HEK293 (cell line): ENCODE results near the gene PMCH.

ENCODE experiments used
- ZNF121 ChIP-seq: fragments of 450-650 bp; formaldehyde crosslinking; IDR thresholded peaks from 2 replicates; pipeline ENCODE4 v1.5.1; 2016; ENCODE audit warnings: missing biosample characterization, missing genetic modification characterization
- ZNF324 ChIP-seq: fragments of 450-650 bp; formaldehyde crosslinking; IDR thresholded peaks from 2 replicates; pipeline ENCODE4 v1.5.1; 2016; ENCODE audit warnings: missing biosample characterization, missing genetic modification characterization
- ZNF335 ChIP-seq: fragments of 450-650 bp; formaldehyde crosslinking; conservative IDR thresholded peaks from 2 replicates; pipeline ENCODE4 v1.5.1; 2016; ENCODE audit warnings: missing biosample characterization, missing genetic modification characterization
- ZNF558 ChIP-seq: fragments of 450-650 bp; formaldehyde crosslinking; IDR thresholded peaks from 2 replicates; pipeline ENCODE4 v1.5.1; 2016; ENCODE audit warnings: missing biosample characterization, missing genetic modification characterization
- ZNF76 ChIP-seq: fragments of 450-650 bp; formaldehyde crosslinking; IDR thresholded peaks from 2 replicates; pipeline ENCODE4; 2016; ENCODE audit warnings: low read depth, missing biosample characterization, missing genetic modification characterization, borderline replicate concordance
- ZNF776 ChIP-seq: fragments of 450-650 bp; formaldehyde crosslinking; IDR thresholded peaks from 2 replicates; pipeline ENCODE4 v1.5.0; 2017; ENCODE audit warnings: missing biosample characterization, missing genetic modification characterization, borderline replicate concordance
- ZNF785 ChIP-seq: fragments of 450-650 bp; formaldehyde crosslinking; IDR thresholded peaks from 2 replicates; pipeline ENCODE4 v1.5.1; 2016; ENCODE audit warnings: missing biosample characterization, missing genetic modification characterization
- ZNF830 ChIP-seq: fragments of 450-650 bp; IDR thresholded peaks from 2 replicates; pipeline ENCODE4 v1.5.0; 2018; ENCODE audit warnings: missing biosample characterization, missing genetic modification characterization, low read depth, mild to moderate bottlenecking, moderate library complexity
- TF ChIP-seq, protein P1 (sequence below): fragments of 450-650 bp; formaldehyde crosslinking; conservative IDR thresholded peaks from 2 replicates; pipeline ENCODE4 v1.5.1; 2016; ENCODE audit warnings: low read depth, missing biosample characterization, missing genetic modification characterization
- TF ChIP-seq, protein P2 (sequence below): fragments of 450-650 bp; formaldehyde crosslinking; IDR thresholded peaks from 2 replicates; pipeline ENCODE4 v1.5.1; 2016; ENCODE audit warnings: missing biosample characterization, missing genetic modification characterization
- TF ChIP-seq, protein P3 (sequence below): fragments of 450-650 bp; formaldehyde crosslinking; IDR thresholded peaks from 2 replicates; pipeline ENCODE4 v1.5.1; 2016; ENCODE audit warnings: missing biosample characterization, missing genetic modification characterization

DNA sequence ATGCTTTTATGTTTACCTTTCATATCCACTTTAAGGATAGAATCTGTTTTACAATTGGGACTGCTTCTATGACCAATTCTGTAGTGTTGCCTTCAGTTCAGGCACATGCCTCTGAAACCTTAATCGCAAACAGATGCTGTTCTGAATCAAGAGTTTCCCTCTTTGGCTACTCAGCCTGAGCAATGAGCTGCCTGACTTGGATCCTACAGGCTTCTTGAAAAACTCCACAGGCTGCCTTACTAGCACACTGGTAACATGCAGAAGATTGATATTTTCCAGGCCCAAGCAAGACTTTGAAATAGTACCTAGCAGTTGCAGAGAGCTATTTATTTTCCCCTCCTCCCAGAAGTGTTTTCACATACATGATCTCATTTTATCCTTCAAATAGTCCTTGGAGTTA is 34.8 kb upstream of the PMCH start:
- TF ChIP-seq, protein P1, sequence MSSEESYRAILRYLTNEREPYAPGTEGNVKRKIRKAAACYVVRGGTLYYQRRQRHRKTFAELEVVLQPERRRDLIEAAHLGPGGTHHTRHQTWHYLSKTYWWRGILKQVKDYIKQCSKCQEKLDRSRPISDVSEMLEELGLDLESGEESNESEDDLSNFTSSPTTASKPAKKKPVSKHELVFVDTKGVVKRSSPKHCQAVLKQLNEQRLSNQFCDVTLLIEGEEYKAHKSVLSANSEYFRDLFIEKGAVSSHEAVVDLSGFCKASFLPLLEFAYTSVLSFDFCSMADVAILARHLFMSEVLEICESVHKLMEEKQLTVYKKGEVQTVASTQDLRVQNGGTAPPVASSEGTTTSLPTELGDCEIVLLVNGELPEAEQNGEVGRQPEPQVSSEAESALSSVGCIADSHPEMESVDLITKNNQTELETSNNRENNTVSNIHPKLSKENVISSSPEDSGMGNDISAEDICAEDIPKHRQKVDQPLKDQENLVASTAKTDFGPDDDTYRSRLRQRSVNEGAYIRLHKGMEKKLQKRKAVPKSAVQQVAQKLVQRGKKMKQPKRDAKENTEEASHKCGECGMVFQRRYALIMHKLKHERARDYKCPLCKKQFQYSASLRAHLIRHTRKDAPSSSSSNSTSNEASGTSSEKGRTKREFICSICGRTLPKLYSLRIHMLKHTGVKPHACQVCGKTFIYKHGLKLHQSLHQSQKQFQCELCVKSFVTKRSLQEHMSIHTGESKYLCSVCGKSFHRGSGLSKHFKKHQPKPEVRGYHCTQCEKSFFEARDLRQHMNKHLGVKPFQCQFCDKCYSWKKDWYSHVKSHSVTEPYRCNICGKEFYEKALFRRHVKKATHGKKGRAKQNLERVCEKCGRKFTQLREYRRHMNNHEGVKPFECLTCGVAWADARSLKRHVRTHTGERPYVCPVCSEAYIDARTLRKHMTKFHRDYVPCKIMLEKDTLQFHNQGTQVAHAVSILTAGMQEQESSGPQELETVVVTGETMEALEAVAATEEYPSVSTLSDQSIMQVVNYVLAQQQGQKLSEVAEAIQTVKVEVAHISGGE (tag by site-specific recombination) = no peak
- TF ChIP-seq, protein P2, sequence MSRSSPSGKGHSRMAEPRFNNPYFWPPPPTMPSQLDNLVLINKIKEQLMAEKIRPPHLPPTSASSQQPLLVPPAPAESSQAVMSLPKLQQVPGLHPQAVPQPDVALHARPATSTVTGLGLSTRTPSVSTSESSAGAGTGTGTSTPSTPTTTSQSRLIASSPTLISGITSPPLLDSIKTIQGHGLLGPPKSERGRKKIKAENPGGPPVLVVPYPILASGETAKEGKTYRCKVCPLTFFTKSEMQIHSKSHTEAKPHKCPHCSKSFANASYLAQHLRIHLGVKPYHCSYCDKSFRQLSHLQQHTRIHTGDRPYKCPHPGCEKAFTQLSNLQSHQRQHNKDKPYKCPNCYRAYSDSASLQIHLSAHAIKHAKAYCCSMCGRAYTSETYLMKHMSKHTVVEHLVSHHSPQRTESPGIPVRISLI = no peak
- TF ChIP-seq, protein P3, sequence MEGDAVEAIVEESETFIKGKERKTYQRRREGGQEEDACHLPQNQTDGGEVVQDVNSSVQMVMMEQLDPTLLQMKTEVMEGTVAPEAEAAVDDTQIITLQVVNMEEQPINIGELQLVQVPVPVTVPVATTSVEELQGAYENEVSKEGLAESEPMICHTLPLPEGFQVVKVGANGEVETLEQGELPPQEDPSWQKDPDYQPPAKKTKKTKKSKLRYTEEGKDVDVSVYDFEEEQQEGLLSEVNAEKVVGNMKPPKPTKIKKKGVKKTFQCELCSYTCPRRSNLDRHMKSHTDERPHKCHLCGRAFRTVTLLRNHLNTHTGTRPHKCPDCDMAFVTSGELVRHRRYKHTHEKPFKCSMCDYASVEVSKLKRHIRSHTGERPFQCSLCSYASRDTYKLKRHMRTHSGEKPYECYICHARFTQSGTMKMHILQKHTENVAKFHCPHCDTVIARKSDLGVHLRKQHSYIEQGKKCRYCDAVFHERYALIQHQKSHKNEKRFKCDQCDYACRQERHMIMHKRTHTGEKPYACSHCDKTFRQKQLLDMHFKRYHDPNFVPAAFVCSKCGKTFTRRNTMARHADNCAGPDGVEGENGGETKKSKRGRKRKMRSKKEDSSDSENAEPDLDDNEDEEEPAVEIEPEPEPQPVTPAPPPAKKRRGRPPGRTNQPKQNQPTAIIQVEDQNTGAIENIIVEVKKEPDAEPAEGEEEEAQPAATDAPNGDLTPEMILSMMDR (tag by site-specific recombination) = no peak
- no peak for TF ChIP-seq ZNF76
- TF ChIP-seq ZNF830 (tag by site-specific recombination) = no peak
- no peak for TF ChIP-seq ZNF558 (tag by site-specific recombination)
- TF ChIP-seq ZNF121 = no peak
- no peak for TF ChIP-seq ZNF324
- no peak for TF ChIP-seq ZNF335 (tag by site-specific recombination)
- no peak for TF ChIP-seq ZNF785 (tag by site-specific recombination)
- no peak for TF ChIP-seq ZNF776 (tag by site-specific recombination)
